ENCODE results near the gene MACROD2. TPM values are rescaled to one million over a fixed set of nuclear protein-coding genes. Genes with fewer than 3 reads are reported as not detected.

Gene MACROD2
- polyA plus RNA-seq, 2 of the 4 experiments (the other 2 are of a cell fraction): 0.96 to 1.3 TPM

DNA sequence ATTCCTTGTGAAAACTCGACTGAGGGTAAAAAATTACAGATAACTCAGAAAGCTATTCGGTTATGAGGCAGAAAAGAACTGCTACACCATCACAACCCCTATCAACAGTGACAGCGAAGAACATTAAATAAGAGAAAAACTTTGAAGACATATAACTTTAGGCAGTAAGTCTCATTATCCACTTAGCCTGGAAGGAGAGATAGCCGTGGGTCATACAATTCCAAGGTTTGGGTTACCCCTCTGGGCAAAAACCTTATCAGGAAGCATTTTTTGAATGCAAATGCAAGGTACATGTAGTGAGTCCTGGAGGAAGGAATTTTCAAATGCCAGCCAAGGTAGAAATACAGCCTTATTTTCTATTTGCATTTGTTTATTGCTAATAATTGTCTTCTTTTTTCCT lies 212.3 kb downstream of the MACROD2 start:
- DNase-seq (ENCODE audit: low read depth in 1 of 2, low spot score in 1 of 2): no peak
- ChIA-PET POLR2A (no interaction called here), CTCF (interaction anchor here (1.7 kb wide), 1 partner anchor 11 kb away, joined by 4 read pairs; no protein-coding TSS in a partner anchor)
- 22% methylated on average over 4 of the region's 4 CpGs for WGBS (ENCODE audit: missing lambda C conversion rate)
- Histone ChIP-seq H3K27ac (no peak overlapping the region), H3K4me1 (no peaks in the 10 kb centered on the region), H3K4me2 (no peak overlapping the region), H3K4me3 (no peak overlapping the region), H3K9me3 (no peaks in the 10 kb centered on the region)
- ATAC-seq: no peak
- TF ChIP-seq, protein P1, sequence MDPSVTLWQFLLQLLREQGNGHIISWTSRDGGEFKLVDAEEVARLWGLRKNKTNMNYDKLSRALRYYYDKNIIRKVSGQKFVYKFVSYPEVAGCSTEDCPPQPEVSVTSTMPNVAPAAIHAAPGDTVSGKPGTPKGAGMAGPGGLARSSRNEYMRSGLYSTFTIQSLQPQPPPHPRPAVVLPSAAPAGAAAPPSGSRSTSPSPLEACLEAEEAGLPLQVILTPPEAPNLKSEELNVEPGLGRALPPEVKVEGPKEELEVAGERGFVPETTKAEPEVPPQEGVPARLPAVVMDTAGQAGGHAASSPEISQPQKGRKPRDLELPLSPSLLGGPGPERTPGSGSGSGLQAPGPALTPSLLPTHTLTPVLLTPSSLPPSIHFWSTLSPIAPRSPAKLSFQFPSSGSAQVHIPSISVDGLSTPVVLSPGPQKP (IDR thresholded peaks at IDR 0.05; ENCODE audit: low read depth, low read length): no peak
- TF ChIP-seq, protein P2, sequence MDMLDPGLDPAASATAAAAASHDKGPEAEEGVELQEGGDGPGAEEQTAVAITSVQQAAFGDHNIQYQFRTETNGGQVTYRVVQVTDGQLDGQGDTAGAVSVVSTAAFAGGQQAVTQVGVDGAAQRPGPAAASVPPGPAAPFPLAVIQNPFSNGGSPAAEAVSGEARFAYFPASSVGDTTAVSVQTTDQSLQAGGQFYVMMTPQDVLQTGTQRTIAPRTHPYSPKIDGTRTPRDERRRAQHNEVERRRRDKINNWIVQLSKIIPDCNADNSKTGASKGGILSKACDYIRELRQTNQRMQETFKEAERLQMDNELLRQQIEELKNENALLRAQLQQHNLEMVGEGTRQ (IDR thresholded peaks at IDR 0.05): no peak
- no peak for TF ChIP-seq EHF (CRISPR knock-in tag; IDR thresholded peaks at IDR 0.05)
- TF ChIP-seq NPAS2 (CRISPR knock-in tag; IDR thresholded peaks at IDR 0.05; ENCODE audit: borderline replicate concordance): no peak
- TF ChIP-seq BHLHE40 (IDR thresholded peaks at IDR 0.05; ENCODE audit: low read depth, low read length): no peak
- no peak for TF ChIP-seq ZSCAN20 (CRISPR knock-in tag; IDR thresholded peaks at IDR 0.05)
- FAIRE-seq: no peak

DNA sequence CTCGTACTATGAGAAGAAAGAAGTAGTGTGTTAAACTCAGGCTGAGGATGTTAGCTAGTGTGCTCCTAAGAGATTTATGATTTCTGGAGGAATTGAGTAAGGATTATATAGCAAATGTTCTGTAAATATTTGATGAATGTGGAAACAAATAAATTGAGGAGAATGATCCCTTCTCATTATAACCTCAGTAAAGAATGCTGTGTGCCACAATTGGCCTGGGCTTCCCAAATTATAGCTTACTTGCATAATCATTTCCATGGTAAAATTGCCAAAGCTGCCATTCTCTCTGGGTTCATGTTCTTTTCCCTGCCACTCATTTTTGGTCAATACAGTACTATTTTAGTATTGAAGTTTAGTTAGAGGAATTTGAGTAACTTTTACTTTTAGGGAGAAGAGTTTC lies 213.6 kb downstream of the MACROD2 start:
- H3K4me2 ChIP-seq: no peak overlapping the region
- TF ChIP-seq MYC (IDR thresholded peaks at IDR 0.05; ENCODE audit: borderline replicate concordance, low read length): no peak
- TF ChIP-seq, protein P2 (IDR thresholded peaks at IDR 0.05): no peak
- TF ChIP-seq, protein P3, sequence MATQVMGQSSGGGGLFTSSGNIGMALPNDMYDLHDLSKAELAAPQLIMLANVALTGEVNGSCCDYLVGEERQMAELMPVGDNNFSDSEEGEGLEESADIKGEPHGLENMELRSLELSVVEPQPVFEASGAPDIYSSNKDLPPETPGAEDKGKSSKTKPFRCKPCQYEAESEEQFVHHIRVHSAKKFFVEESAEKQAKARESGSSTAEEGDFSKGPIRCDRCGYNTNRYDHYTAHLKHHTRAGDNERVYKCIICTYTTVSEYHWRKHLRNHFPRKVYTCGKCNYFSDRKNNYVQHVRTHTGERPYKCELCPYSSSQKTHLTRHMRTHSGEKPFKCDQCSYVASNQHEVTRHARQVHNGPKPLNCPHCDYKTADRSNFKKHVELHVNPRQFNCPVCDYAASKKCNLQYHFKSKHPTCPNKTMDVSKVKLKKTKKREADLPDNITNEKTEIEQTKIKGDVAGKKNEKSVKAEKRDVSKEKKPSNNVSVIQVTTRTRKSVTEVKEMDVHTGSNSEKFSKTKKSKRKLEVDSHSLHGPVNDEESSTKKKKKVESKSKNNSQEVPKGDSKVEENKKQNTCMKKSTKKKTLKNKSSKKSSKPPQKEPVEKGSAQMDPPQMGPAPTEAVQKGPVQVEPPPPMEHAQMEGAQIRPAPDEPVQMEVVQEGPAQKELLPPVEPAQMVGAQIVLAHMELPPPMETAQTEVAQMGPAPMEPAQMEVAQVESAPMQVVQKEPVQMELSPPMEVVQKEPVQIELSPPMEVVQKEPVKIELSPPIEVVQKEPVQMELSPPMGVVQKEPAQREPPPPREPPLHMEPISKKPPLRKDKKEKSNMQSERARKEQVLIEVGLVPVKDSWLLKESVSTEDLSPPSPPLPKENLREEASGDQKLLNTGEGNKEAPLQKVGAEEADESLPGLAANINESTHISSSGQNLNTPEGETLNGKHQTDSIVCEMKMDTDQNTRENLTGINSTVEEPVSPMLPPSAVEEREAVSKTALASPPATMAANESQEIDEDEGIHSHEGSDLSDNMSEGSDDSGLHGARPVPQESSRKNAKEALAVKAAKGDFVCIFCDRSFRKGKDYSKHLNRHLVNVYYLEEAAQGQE (IDR thresholded peaks at IDR 0.05): no peak
- no peak for TF ChIP-seq POLR2A (IDR thresholded peaks at IDR 0.05; ENCODE audit: low read length)
- TF ChIP-seq KDM5A (IDR thresholded peaks at IDR 0.05): no peak
- TF ChIP-seq CHD2 (IDR thresholded peaks at IDR 0.05; ENCODE audit: low read length, partially characterized antibody): no peak
- TF ChIP-seq FOSB (CRISPR knock-in tag; IDR thresholded peaks at IDR 0.05): no peak
- no peak for TF ChIP-seq NPAS2 (CRISPR knock-in tag; IDR thresholded peaks at IDR 0.05; ENCODE audit: borderline replicate concordance)
- TF ChIP-seq, protein P4, sequence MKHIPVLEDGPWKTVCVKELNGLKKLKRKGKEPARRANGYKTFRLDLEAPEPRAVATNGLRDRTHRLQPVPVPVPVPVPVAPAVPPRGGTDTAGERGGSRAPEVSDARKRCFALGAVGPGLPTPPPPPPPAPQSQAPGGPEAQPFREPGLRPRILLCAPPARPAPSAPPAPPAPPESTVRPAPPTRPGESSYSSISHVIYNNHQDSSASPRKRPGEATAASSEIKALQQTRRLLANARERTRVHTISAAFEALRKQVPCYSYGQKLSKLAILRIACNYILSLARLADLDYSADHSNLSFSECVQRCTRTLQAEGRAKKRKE (CRISPR knock-in tag; IDR thresholded peaks at IDR 0.05; ENCODE audit: low read depth): no peak
- TF ChIP-seq RARB (CRISPR knock-in tag; IDR thresholded peaks at IDR 0.05): no peak
- TF ChIP-seq KDM1A (IDR thresholded peaks at IDR 0.05; ENCODE audit: low read depth): no peak
- TF ChIP-seq GATA3 (IDR thresholded peaks at IDR 0.05; ENCODE audit: borderline replicate concordance): no peak
- TF ChIP-seq CBX8 (IDR thresholded peaks at IDR 0.05): no peak
- TF ChIP-seq, protein P5, sequence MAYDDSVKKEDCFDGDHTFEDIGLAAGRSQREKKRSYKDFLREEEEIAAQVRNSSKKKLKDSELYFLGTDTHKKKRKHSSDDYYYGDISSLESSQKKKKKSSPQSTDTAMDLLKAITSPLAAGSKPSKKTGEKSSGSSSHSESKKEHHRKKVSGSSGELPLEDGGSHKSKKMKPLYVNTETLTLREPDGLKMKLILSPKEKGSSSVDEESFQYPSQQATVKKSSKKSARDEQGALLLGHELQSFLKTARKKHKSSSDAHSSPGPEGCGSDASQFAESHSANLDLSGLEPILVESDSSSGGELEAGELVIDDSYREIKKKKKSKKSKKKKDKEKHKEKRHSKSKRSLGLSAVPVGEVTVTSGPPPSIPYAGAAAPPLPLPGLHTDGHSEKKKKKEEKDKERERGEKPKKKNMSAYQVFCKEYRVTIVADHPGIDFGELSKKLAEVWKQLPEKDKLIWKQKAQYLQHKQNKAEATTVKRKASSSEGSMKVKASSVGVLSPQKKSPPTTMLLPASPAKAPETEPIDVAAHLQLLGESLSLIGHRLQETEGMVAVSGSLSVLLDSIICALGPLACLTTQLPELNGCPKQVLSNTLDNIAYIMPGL (CRISPR knock-in tag; IDR thresholded peaks at IDR 0.05; ENCODE audit: borderline replicate concordance): no peak
- no peak for TF ChIP-seq HEYL (CRISPR knock-in tag; IDR thresholded peaks at IDR 0.05)
- no peak for TF ChIP-seq BHLHE40 (IDR thresholded peaks at IDR 0.05; ENCODE audit: low read depth, low read length)
- no peak for TF ChIP-seq RCOR1 (IDR thresholded peaks at IDR 0.05; ENCODE audit: low read depth, low read length)
- DNase-seq (ENCODE audit: low read depth in 1 of 2, low spot score in 1 of 2): no peak
- no peak for ATAC-seq
- ChIA-PET CTCF (interaction anchor here (1.7 kb wide), 1 partner anchor 10 kb away, joined by 4 read pairs; no protein-coding TSS in a partner anchor), POLR2A (no interaction called here)
- 85% methylated on average over 1 of the region's 1 CpG for WGBS (ENCODE audit: missing lambda C conversion rate)
- H3K4me3 ChIP-seq: no peak overlapping the region
- H3K9me3 ChIP-seq: no peaks in the 10 kb centered on the region
- peaks cover 3% of the 10 kb centered on the region; the same call in 2 of the 3 replicates for H3K4me1 ChIP-seq
- no peak overlapping the region for H3K27ac ChIP-seq
- FAIRE-seq: peak; percentile 67

Measured in A549 (cell line).